GM12878 (cell line): ENCODE measurements around the gene YARS1. TPM values are rescaled to one million over a fixed set of nuclear protein-coding genes. Genes with fewer than 3 reads are reported as not detected.

Experiments used
- ATAC-seq: fragments of 200-7000 bp; cut with Tn5 transposase; 3 replicates; pipeline ENCODE4 v1.9.1; 2020; ENCODE audit warnings: mild to moderate bottlenecking, moderate library complexity
- BruUV-seq: library from RNA; stranded (reverse); fragments of 400-500 nt; replicated peaks from 2 replicates; lab custom pipeline; 2021; lab: Mats Ljungman, UMichigan
- CTCF ChIA-PET: fragments of 300-600 bp; sonication (Branson Sonifier 250); formaldehyde crosslinking; extraction: SDS; loops from one replicate; lab custom pipeline; 2021; ENCODE audit warnings: inconsistent platforms; lab: Yijun Ruan, JAX
- POLR2A ChIA-PET: fragments of 350-600 bp; formaldehyde crosslinking; extraction: SDS; loops from one replicate; lab custom pipeline; 2021; ENCODE audit warnings: inconsistent platforms; lab: Charles Lee
- RAD21 ChIA-PET: fragments of 300-600 bp; sonication (Branson Sonifier 250); formaldehyde crosslinking; loops from one replicate; lab custom pipeline; 2023; ENCODE audit warnings: antibody characterized with exemption; ENCODE audit not compliant: unreplicated experiment; lab: Charles Lee
- SMC1A ChIA-PET: fragments of 300-600 bp; sonication (Branson Sonifier 250); formaldehyde crosslinking; loops from one replicate; lab custom pipeline; 2023; ENCODE audit not compliant: unreplicated experiment, uncharacterized antibody; lab: Charles Lee
- DNase-seq: peaks from one replicate; pipeline ENCODE4 v3.0.0-alpha.2; 2011; ENCODE audit warnings: low read depth, low spot score
- FAIRE-seq: peaks from 3 replicates; lab custom pipeline; 2011; peaks lifted over from hg19 to GRCh38; lab: Jason Lieb, UNC
- H2AFZ ChIP-seq: 2 replicates; pipeline ENCODE4 v1.6.0; 2011; ENCODE audit warnings: low read depth, low read length, control low read depth; ENCODE audit not compliant: control insufficient read depth
- H3K27ac ChIP-seq: 2 replicates; pipeline ENCODE4 v1.5.1; 2011; ENCODE audit warnings: control low read depth; ENCODE audit not compliant: control insufficient read depth, insufficient read depth
- H3K27me3 ChIP-seq, 2 experiments: replicated peaks in 1 of 2; 2 replicates each; pipeline versions ENCODE4 v1.6.0 to v1.6.1; 2011; ENCODE audit warnings: low read length in 1 of 2; ENCODE audit not compliant: control insufficient read depth in 2 of 2, insufficient read depth in 2 of 2
- H3K36me3 ChIP-seq, 2 experiments: 2 replicates each; pipeline ENCODE4 v1.5.1; 2011; ENCODE audit warnings: low read length in 1 of 2; ENCODE audit not compliant: control insufficient read depth in 2 of 2, insufficient read depth in 2 of 2
- H3K4me1 ChIP-seq: 2 replicates; pipeline ENCODE4 v1.6.1; 2011; ENCODE audit warnings: mild to moderate bottlenecking, low read length, moderate library complexity, mixed read lengths; ENCODE audit not compliant: control insufficient read depth, insufficient read depth
- H3K4me2 ChIP-seq: 2 replicates; pipeline ENCODE4 v1.6.0; 2011; ENCODE audit warnings: control low read depth; ENCODE audit not compliant: control insufficient read depth, insufficient read depth
- H3K4me3 ChIP-seq: fragments of 200-600 bp; sonication (generic); 2 replicates; pipeline ENCODE4 v1.5.1; 2016
- H3K79me2 ChIP-seq: 2 replicates; pipeline ENCODE4 v1.6.0; 2011; ENCODE audit warnings: low read length; ENCODE audit not compliant: control insufficient read depth, insufficient read depth
- H3K9ac ChIP-seq: 2 replicates; pipeline ENCODE4 v1.8.0; 2011; ENCODE audit warnings: low read length, control low read depth, mixed read lengths; ENCODE audit not compliant: control insufficient read depth, insufficient read depth
- H3K9me3 ChIP-seq: replicated peaks from 3 replicates; pipeline ENCODE4 v1.5.1; 2011; ENCODE audit warnings: mild to moderate bottlenecking, low read length; ENCODE audit not compliant: control insufficient read depth, insufficient read depth
- H4K20me1 ChIP-seq: 2 replicates; pipeline ENCODE4 v1.6.0; 2011; ENCODE audit not compliant: control insufficient read depth, insufficient read depth
- HDAC6 ChIP-seq: fragments of 200-600 bp; sonication (generic); IDR thresholded peaks from one replicate; pipeline ENCODE4 v1.8.0; 2017; ENCODE audit warnings: antibody characterized with exemption; ENCODE audit not compliant: unreplicated experiment
- NR2F1 ChIP-seq: fragments of 450-650 bp; conservative IDR thresholded peaks from 2 replicates; pipeline ENCODE4 v1.6.1; 2017; ENCODE audit warnings: mild to moderate bottlenecking
- POLR2AphosphoS5 ChIP-seq: IDR thresholded peaks from 2 replicates; pipeline ENCODE4 v1.6.1; 2011; ENCODE audit warnings: mild to moderate bottlenecking, low read length, inconsistent platforms
- SPI1 ChIP-seq: IDR thresholded peaks from 2 replicates; pipeline ENCODE4 v1.6.1; 2011; ENCODE audit warnings: low read depth, mild to moderate bottlenecking, low read length, moderate library complexity, borderline replicate concordance; ENCODE audit not compliant: insufficient read depth
- STAT3 ChIP-seq: IDR thresholded peaks from 2 replicates; pipeline ENCODE4 v1.6.1; 2011; ENCODE audit warnings: low read depth, low read length, improper control_type of control experiment
- ZNF384 ChIP-seq: IDR thresholded peaks from 2 replicates; pipeline ENCODE4 v1.6.1; 2012; ENCODE audit warnings: low read depth, mild to moderate bottlenecking, low read length, improper control_type of control experiment, borderline replicate concordance
- WGBS: methylation state at CpG from one replicate; pipeline ENCODE4 v1.1.6; 2016; ENCODE audit warnings: low lambda C conversion rate; ENCODE audit not compliant: insufficient replicate concordance, insufficient coverage; ENCODE audit errors: missing lambda C conversion rate; 5-methylcytosine and 5-hydroxymethylcytosine counted together
- in situ Hi-C: fragments of 300-500 bp; cut with MboI; formaldehyde crosslinking; loops from 9 replicates; pipeline ENCODE4 v1.14.3; 2018; ENCODE audit warnings: mixed read lengths
- intact Hi-C: fragments of 100-400 bp; cut with micrococcal nuclease; formaldehyde crosslinking; loops from one replicate; pipeline ENCODE4 v1.14.2; 2022; ENCODE audit not compliant: unreplicated experiment
- polyA plus RNA-seq, 11 experiments: library from polyadenylated mRNA; depleted of rRNA in 4 of 11; unstranded in 6 of 11; stranded (reverse) in 5 of 11; fragments of >200 nt; fragmentation: Nextera tagmentation in 4 of 11; fragmentation: Illumina TruSeq in 1 of 11; extraction: Ambion mirVana in 4 of 11; extraction: Trizol in 1 of 11; gene quantifications; 1 replicate in 1 of 11; 2 replicates in 10 of 11; pipeline versions ENCODE4 v1.2.1 to v1.2.3, GENCODE V29; 2011 to 2016; ENCODE audit warnings: inconsistent platforms in 2 of 11, missing spikeins in 2 of 11, low read depth in 1 of 11
- total RNA-seq, 4 experiments: library from RNA; depleted of rRNA in 3 of 4; stranded (reverse); fragments of >200 nt in 3 of 4; fragmentation: Illumina TruSeq in 1 of 4; extraction: Trizol in 1 of 4; gene quantifications; 2 replicates each; pipeline versions ENCODE4 v1.2.1 to v1.2.3, GENCODE V29; 2013 to 2021

The YARS1 gene
- total and polyA plus RNA-seq, 10 of the 15 experiments (the other 5 are each of a cell fraction or from before 2014, with no cell fraction given), result 39.9 to 202 (median 136) TPM

DNA sequence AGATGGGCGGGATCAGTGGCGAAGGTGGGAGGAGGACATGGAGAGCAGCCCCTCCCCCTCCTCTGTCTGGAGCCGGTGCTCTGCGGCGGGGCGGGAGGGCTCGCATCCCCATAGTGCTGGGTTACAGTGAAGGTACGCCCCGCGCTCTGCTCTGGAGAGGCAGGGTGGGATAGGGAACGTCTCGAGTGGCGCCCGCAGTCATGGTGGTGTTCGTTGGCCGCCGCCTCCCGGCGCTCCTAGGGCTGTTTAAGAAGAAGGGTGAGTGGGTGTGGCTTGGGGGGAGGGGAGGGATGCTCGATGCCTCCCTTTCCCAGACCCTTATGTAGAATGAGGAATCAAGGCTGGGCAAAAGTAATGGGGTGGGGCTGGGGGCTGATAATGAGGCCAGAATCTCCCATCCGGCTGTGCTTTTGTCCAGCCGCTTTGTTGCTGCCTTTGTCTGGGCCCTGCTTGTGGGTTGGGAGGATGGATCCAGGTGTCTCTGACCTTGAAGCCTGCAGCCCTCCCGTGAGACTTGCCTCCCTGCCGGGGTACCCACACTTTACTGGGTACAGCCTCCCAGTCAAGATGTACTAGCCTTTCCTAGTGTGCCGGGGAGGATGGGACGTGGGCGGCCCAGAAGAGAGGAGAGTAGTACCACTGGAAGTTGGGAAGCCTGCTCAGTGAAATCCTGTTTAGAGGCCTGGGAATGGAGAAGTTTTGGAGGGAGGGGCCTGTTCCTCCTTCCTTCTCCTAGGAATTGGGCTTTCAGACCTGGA, 51.4 kb downstream of the YARS1 start:
- CTCF ChIA-PET, result no interaction called here
- WGBS, result 74% methylated on average over 27 of the region's 27 CpGs
- in situ Hi-C loops (no loop called here), intact Hi-C loops (no loop called here)
- no peak for DNase-seq
- RAD21 ChIA-PET, result no interaction called here
- H2AFZ ChIP-seq, result no peak overlapping the region
- no peaks in the 10 kb centered on the region for H3K36me3 ChIP-seq
- no peak for TF ChIP-seq SPI1
- TF ChIP-seq POLR2AphosphoS5, result no peak
- no peak for TF ChIP-seq NR2F1
- TF ChIP-seq STAT3, result no peak
- TF ChIP-seq HDAC6, result no peak
- TF ChIP-seq ZNF384, result no peak
- no TSS peak for BruUV-seq
- H3K4me3 ChIP-seq, result no peak overlapping the region
- H3K27me3 ChIP-seq, result no peaks in the 10 kb centered on the region
- ATAC-seq, result no peak
- SMC1A ChIA-PET, result no interaction called here
- no peak for FAIRE-seq
- no peaks in the 10 kb centered on the region for H3K79me2 ChIP-seq
- no peak overlapping the region for H3K4me2 ChIP-seq
- H3K4me1 ChIP-seq, result peaks cover 6% of the 10 kb centered on the region; the same call in 1 of the 2 replicates
- H3K9ac ChIP-seq, result no peak overlapping the region
- no peaks in the 10 kb centered on the region for H4K20me1 ChIP-seq
- POLR2A ChIA-PET, result no interaction called here
- no peaks in the 10 kb centered on the region for H3K9me3 ChIP-seq
- no peak overlapping the region for H3K27ac ChIP-seq
